Body of pancreas (tissue), 4 donors: Measurements from ENCODE around the gene FBXL4.

Source experiments
- POLR2A ChIP-seq, 3 donors: fragments of 450-650 bp; IDR thresholded peaks; one replicate each; pipeline ENCODE4 v1.6.1; 2016; ENCODE audit warnings: antibody characterized with exemption in 3 of 3, mild to moderate bottlenecking in 2 of 3
- TF ChIP-seq, protein P1 (sequence below), 7 experiments: fragments of 450-650 bp in 4 of 7; fragments of 200-600 bp in 3 of 7; sonication (generic) in 3 of 7; IDR thresholded peaks; one replicate each; pipeline ENCODE4 v1.5.1; 2016 to 2019; ENCODE audit warnings: antibody characterized with exemption in 7 of 7

DNA sequence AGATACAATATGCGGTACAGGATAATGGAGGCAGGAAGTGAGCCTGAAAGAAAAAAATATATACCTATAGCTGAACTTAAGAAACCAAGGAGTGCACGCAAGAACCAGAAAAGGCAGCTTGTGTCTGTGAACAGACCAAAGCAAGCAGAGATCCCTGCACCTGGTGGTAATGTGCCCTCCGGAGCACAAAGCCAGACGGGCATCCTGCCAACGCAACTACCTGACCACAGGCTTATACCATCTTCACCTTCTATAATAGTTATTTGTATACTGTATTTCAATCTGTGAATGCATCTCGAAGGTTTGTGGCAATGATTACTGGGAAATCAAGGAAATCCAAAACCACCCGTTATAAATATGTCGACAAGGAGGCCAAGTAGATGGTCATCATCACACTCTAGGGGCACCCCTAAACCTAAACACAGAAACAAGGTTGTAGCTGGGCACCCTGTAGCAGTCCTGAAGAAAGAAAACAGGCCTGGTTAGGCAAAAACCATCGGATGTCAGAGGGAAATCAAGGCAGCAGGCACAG lies 801 bp downstream of the FBXL4 start:
- TF ChIP-seq, protein P1, sequence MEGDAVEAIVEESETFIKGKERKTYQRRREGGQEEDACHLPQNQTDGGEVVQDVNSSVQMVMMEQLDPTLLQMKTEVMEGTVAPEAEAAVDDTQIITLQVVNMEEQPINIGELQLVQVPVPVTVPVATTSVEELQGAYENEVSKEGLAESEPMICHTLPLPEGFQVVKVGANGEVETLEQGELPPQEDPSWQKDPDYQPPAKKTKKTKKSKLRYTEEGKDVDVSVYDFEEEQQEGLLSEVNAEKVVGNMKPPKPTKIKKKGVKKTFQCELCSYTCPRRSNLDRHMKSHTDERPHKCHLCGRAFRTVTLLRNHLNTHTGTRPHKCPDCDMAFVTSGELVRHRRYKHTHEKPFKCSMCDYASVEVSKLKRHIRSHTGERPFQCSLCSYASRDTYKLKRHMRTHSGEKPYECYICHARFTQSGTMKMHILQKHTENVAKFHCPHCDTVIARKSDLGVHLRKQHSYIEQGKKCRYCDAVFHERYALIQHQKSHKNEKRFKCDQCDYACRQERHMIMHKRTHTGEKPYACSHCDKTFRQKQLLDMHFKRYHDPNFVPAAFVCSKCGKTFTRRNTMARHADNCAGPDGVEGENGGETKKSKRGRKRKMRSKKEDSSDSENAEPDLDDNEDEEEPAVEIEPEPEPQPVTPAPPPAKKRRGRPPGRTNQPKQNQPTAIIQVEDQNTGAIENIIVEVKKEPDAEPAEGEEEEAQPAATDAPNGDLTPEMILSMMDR (IDR thresholded peaks at IDR 0.05) = no peak
- TF ChIP-seq POLR2A (IDR thresholded peaks at IDR 0.05) = no peak
